Endodermal cell (in vitro differentiated cells): ENCODE results near the gene CAMK2B. TPM values are rescaled to one million over a fixed set of nuclear protein-coding genes. Genes with fewer than 3 reads are reported as not detected.
A peak's percentile ranks its signal among the peaks of the same experiment; 100 is the strongest.

Experiments
- DNase-seq: peaks from one replicate; pipeline ENCODE4 v3.0.0-alpha.2; 2017
- H3K27ac ChIP-seq: 2 replicates; pipeline ENCODE4 v1.5.1; 2013; ENCODE audit warnings: mild to moderate bottlenecking, low read depth, low read length, moderate library complexity
- H3K27me3 ChIP-seq: 2 replicates; pipeline ENCODE4 v1.6.1; 2013; ENCODE audit warnings: mild to moderate bottlenecking, low read length, moderate library complexity; ENCODE audit not compliant: insufficient read depth, control insufficient read depth, poor library complexity, severe bottlenecking
- H3K36me3 ChIP-seq: 2 replicates; pipeline ENCODE4 v1.7.0; 2013; ENCODE audit warnings: mild to moderate bottlenecking, low read length, moderate library complexity; ENCODE audit not compliant: control insufficient read depth, insufficient read depth
- H3K4me1 ChIP-seq: one replicate; pipeline ENCODE4 v1.7.0; 2013; ENCODE audit warnings: low read length; ENCODE audit not compliant: control insufficient read depth, insufficient read depth
- H3K4me3 ChIP-seq: 2 replicates; pipeline ENCODE4 v1.5.1; 2013; ENCODE audit warnings: mild to moderate bottlenecking, low read length, moderate library complexity
- H3K9ac ChIP-seq: 2 replicates; pipeline ENCODE4 v1.6.1; 2013; ENCODE audit warnings: mild to moderate bottlenecking, low read length, moderate library complexity; ENCODE audit not compliant: poor library complexity, severe bottlenecking; ENCODE audit errors: extremely low read depth
- H3K9me3 ChIP-seq: 2 replicates; pipeline ENCODE4 v1.6.1; 2013; ENCODE audit warnings: mild to moderate bottlenecking, low read length, moderate library complexity; ENCODE audit not compliant: control insufficient read depth
- H3K27ac Mint-ChIP-seq: 2 replicates; pipeline ENCODE4 v1.8.0; 2020; ENCODE audit warnings: mixed read lengths
- H3K27me3 Mint-ChIP-seq: 2 replicates; pipeline ENCODE4 v1.8.0; 2021; ENCODE audit warnings: mild to moderate bottlenecking, mixed read lengths; ENCODE audit not compliant: insufficient read depth
- H3K36me3 Mint-ChIP-seq: 2 replicates; pipeline ENCODE4 v1.8.0; 2020; ENCODE audit warnings: low read depth, mixed read lengths
- H3K4me1 Mint-ChIP-seq: 2 replicates; pipeline ENCODE4 v1.8.0; 2020; ENCODE audit warnings: mixed read lengths
- H3K4me3 Mint-ChIP-seq: 2 replicates; pipeline ENCODE4 v1.8.0; 2020; ENCODE audit warnings: mild to moderate bottlenecking, moderate library complexity, mixed read lengths
- H3K9me3 Mint-ChIP-seq: 2 replicates; pipeline ENCODE4 v1.8.0; 2020; ENCODE audit warnings: mild to moderate bottlenecking, mixed read lengths
- WGBS, 2 experiments: methylation state at CpG; one replicate each; pipeline versions ENCODE4 v1.1.5 to v1.1.7; 2013; ENCODE audit warnings: missing lambda C conversion rate in 2 of 2, mixed read lengths in 1 of 2; ENCODE audit not compliant: insufficient coverage in 1 of 2, insufficient read length in 1 of 2; 5-methylcytosine and 5-hydroxymethylcytosine counted together
- total RNA-seq, 2 donors: library from RNA; stranded (reverse); fragmentation: NEBNext Ultra II Directional in 1 of 2; extraction: Animal tissue kit (Norgen Biotek cat#: 25700) in 1 of 2; gene quantifications; 2 replicates in 1 of 2; 3 replicates in 1 of 2; pipeline ENCODE4 v1.2.1, GENCODE V29; 2021
- TF ChIP-seq, protein P1 (sequence below): fragments of 200-600 bp; sonication (generic); conservative IDR thresholded peaks from 2 replicates; pipeline ENCODE4 v1.5.0; 2021; ENCODE audit warnings: antibody characterized with exemption, mild to moderate bottlenecking

Gene CAMK2B
- total RNA-seq, 2 donors from 2014 or later: 0.26 TPM; not detected in 1

DNA sequence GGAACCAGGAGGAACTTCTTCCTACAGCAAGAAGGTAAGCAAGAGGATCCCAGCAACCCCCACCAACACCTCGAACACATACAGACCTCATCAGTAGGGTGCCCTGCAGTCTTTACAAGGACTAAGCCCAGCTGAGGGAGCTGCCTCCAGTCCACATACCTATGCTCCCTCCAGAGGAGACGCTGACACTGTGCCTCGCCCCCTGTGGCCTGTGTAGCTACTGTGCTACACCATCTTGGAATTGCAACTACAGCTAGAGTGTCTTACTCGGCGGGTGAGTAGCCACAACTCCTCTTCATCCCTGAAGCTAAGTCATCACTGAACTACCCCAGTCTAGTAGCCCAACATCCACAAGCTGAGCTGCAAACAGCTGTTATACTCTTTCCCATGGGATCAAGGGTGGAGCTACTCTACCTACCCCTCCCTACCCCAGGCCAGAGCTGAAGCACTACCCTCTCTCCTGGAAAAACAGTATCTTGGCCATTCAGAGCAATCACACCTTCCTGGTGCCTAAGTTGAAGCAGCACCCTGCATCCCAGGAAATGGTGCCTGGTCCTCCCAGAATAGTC is 42.2 kb upstream of the CAMK2B start:
- H3K27me3 Mint-ChIP-seq: peaks cover 6% of the 10 kb centered on the region
- no peaks in the 10 kb centered on the region for H3K36me3 Mint-ChIP-seq
- peak; percentile 65 for DNase-seq
- Histone ChIP-seq H3K9ac (no peak overlapping the region), H3K27ac (no peak overlapping the region), H3K4me1 (no peaks in the 10 kb centered on the region), H3K4me3 (no peak overlapping the region), H3K27me3 (peaks cover 11% of the 10 kb centered on the region), H3K9me3 (no peaks in the 10 kb centered on the region), H3K36me3 (no peaks in the 10 kb centered on the region)
- no peak overlapping the region for H3K27ac Mint-ChIP-seq
- H3K9me3 Mint-ChIP-seq: no peaks in the 10 kb centered on the region
- TF ChIP-seq, protein P1, sequence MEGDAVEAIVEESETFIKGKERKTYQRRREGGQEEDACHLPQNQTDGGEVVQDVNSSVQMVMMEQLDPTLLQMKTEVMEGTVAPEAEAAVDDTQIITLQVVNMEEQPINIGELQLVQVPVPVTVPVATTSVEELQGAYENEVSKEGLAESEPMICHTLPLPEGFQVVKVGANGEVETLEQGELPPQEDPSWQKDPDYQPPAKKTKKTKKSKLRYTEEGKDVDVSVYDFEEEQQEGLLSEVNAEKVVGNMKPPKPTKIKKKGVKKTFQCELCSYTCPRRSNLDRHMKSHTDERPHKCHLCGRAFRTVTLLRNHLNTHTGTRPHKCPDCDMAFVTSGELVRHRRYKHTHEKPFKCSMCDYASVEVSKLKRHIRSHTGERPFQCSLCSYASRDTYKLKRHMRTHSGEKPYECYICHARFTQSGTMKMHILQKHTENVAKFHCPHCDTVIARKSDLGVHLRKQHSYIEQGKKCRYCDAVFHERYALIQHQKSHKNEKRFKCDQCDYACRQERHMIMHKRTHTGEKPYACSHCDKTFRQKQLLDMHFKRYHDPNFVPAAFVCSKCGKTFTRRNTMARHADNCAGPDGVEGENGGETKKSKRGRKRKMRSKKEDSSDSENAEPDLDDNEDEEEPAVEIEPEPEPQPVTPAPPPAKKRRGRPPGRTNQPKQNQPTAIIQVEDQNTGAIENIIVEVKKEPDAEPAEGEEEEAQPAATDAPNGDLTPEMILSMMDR: no peak
- H3K4me3 Mint-ChIP-seq: no peak overlapping the region
- no peaks in the 10 kb centered on the region for H3K4me1 Mint-ChIP-seq
- 82 to 93% methylated on average over 4 to 5 of the region's 5 CpGs for WGBS, 2 experiments

- Mint-ChIP-seq H3K4me1 (no peaks in the 10 kb centered on the region), H3K4me3 (no peak overlapping the region), H3K36me3 (no peaks in the 10 kb centered on the region), H3K27me3 (peaks cover 10% of the 10 kb centered on the region), H3K9me3 (no peaks in the 10 kb centered on the region), H3K27ac (no peak overlapping the region)
- Histone ChIP-seq H3K4me1 (no peaks in the 10 kb centered on the region), H3K9ac (no peak overlapping the region), H3K9me3 (no peaks in the 10 kb centered on the region), H3K27me3 (peaks cover 11% of the 10 kb centered on the region), H3K27ac (no peak overlapping the region), H3K36me3 (no peaks in the 10 kb centered on the region), H3K4me3 (no peak overlapping the region)
- TF ChIP-seq, protein P1: no peak
- WGBS, 2 experiments: 93 to 94% methylated on average over 4 of the region's 4 CpGs
- no peak for DNase-seq
Observed at GRCh38 chr7:44366986-44367385, 41.6 kb upstream of the CAMK2B start.

DNA sequence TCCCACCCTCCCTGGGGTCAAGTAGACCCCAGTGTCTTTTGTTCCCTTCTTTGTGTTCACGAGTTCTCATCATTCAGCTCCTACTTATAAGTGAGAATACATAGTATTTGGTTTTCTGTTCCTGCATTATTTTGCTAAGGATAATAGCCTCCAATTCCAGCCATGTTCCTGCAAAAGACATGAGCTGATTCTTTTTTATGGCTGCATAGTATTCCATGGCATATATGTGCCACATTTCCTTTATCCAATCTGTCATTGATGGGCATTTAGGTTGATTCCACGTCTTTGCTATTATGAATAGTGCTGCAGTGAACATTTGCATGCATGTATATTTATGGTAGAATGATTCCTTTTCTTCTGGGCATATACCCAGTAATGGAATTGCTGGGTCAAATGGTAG is 28.3 kb upstream of the CAMK2B start:
- no peaks in the 10 kb centered on the region for H3K4me1 Mint-ChIP-seq

More for the DNA sequence above, 28.3 kb upstream of the CAMK2B start:
- H3K9ac ChIP-seq: no peak overlapping the region
- no peak overlapping the region for H3K4me3 ChIP-seq
- no peak overlapping the region for H3K27ac ChIP-seq
- TF ChIP-seq, protein P1: no peak
- DNase-seq: no peak
- H3K27ac Mint-ChIP-seq: no peak overlapping the region
- H3K4me1 ChIP-seq: no peaks in the 10 kb centered on the region
- H3K27me3 ChIP-seq: peaks cover 24% of the 10 kb centered on the region
- peaks cover 12% of the 10 kb centered on the region for H3K9me3 ChIP-seq
- H3K27me3 Mint-ChIP-seq: peaks cover 43% of the 10 kb centered on the region
- H3K36me3 ChIP-seq: no peaks in the 10 kb centered on the region
- WGBS, 2 experiments: 73% methylated on average over 2 of the region's 2 CpGs; no CpG with 5 or more reads in 1 of the 2 experiments
- H3K4me3 Mint-ChIP-seq: no peak overlapping the region
- H3K36me3 Mint-ChIP-seq: no peaks in the 10 kb centered on the region
- no peaks in the 10 kb centered on the region for H3K9me3 Mint-ChIP-seq
